SH-SY5Y (cell line): ENCODE data around the gene RBM19.

Experiments used
- GATA2 ChIP-seq: IDR thresholded peaks from 2 replicates; pipeline ENCODE4 v1.6.1; 2011; ENCODE audit warnings: mild to moderate bottlenecking, low read depth, low read length
- GATA3 ChIP-seq: IDR thresholded peaks from 2 replicates; pipeline ENCODE4 v1.6.1; 2011; ENCODE audit warnings: low read depth, mild to moderate bottlenecking, low read length, moderate library complexity

The RBM19 gene

DNA sequence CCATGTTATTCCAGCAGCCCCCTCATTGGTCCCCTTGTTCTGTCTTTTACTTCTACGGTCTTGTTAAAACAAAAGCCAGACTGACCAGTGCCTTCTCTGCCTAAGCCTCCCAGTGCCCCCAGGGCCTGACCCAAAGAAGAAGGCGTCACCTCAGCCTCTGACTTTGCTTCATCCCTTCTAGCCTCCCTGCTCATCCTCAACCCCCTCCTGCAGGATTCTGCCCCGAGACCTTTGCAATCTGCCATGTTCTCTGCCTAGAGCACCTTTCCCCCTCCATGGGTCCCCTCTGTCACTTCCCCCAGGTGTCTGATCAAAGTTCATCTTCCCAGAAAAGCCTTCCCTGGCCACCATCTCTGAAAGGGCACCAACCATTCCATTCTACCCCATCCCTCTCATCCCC lies 7.9 kb upstream of the RBM19 start:
- TF ChIP-seq GATA2 (no peak), GATA3 (no peak)

GRCh38 chr12:113973109-113973904 lies 7.2 kb upstream of the RBM19 start:
- TF ChIP-seq GATA3 = no peak
- no peak for TF ChIP-seq GATA2

- TF ChIP-seq GATA3 (no peak), GATA2 (no peak)
These were observed 5.3 kb upstream of the RBM19 start for GRCh38 chr12:113971392-113971791.

DNA sequence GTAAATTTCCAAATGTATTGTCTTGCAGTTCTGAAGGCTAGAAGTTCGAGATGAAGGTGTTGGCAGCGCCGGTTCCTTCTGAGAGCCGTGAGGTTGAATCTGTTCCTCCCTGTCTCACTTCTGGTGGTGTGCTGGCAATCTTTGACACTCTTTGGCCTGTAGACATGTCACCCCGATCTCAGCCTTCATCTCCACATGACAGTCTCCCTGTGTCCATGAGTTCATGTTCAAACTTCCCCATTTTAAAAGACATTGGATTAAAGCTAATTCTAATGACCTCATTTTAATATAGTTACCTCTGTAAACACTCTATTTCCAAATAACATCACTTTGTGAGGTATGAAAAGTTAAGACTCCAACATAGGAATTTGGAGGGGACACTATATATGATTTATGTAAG lies 4.1 kb upstream of the RBM19 start:
- TF ChIP-seq GATA2 (no peak), GATA3 (no peak)

DNA sequence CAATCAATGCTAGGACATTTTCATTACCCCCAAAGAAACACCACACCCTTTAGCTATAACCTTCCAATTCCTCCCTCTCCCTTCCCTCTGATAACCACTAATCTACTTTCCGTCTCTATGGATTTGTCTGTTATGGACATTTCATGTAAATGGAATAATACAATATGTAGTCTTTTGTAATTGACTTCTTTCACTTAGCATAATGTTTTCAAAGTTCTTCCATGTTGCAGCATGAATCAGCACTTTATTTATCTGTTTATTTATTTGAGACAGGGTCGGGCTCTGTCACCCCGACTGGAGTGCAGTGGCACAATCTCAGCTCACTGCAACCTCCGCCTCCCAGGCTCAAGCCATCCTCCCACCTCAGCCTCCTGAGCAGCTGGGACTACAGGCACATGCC lies 1.2 kb upstream of the RBM19 start:
- TF ChIP-seq GATA3 = no peak
- no peak for TF ChIP-seq GATA2

DNA sequence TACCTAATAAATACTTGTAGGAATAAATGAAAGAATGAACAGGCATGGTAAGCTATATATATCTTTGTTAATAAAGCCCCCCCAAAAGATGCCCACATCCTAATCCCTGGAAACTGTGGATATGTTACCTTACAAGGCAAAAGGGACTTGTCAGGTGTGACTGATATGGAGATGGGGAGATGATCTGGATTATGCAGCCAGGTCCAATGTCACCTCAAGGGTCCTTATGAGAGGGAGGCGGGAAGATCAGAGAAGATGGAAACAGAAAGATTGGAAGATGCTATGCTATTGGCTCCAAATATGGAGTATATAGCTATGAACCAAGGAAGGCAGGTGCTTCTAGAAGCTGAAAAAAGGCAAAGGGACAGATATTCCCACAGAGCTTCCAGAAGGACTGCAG lies 3.4 kb downstream of the RBM19 start:
- TF ChIP-seq GATA3 = no peak
- no peak for TF ChIP-seq GATA2

- TF ChIP-seq GATA3 = no peak
- TF ChIP-seq GATA2 = no peak
These were observed 4.0 kb downstream of the RBM19 start for GRCh38 chr12:113961921-113962710.

GRCh38 chr12:113960030-113960429 lies 6.1 kb downstream of the RBM19 start:
- TF ChIP-seq GATA2 (no peak), GATA3 (no peak)

DNA sequence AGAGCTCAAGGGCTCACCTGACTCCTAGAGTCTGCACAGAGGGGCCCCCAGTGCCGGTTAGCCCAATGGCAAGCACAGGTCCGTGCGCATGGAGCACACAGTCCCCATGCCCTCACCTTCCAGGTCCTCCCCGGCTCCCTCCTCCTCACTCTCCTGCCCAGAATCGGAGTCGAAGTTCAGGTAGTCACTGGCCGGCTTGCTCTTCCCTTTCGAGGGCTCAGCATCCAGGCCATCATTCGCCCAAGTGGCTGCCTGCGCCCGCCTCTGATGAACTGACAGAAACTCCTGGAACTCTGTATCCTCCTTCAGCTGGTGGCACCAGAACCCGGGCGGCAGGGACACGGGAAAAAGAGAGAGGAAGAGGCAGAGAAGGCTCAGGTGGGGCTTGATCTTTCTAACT lies 7.0 kb downstream of the RBM19 start:
- TF ChIP-seq GATA3 (no peak), GATA2 (no peak)

DNA sequence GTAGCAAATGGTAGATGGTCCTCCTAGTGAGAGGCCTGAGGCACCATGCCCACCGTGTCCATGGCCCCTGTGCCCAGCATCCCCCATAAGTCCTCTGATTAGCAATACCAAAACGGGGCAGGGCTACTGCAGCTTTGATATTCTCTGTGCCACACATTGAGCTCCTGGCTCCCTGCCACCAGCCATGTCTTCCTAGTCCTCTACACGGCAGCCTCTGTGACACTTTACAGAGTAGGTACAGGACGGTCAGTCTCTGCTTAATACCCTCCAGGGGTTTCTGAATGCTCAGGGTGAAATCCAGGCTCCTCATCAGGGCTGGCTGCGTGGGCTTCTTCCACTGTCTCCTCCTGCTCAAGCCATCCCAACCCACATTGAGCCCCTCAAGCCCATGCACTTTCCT lies 8.0 kb downstream of the RBM19 start:
- TF ChIP-seq GATA3 (no peak), GATA2 (no peak)

GRCh38 chr12:113957627-113958026 lies 8.5 kb downstream of the RBM19 start:
- TF ChIP-seq GATA2 (no peak), GATA3 (no peak)

GRCh38 chr12:113955109-113955970 lies 10.8 kb downstream of the RBM19 start:
- TF ChIP-seq GATA3 = no peak
- TF ChIP-seq GATA2 = no peak

GRCh38 chr12:113954547-113954946 lies 11.6 kb downstream of the RBM19 start:
- TF ChIP-seq GATA2 = no peak
- no peak for TF ChIP-seq GATA3

- no peak for TF ChIP-seq GATA3
These were observed 15.3 kb downstream of the RBM19 start for GRCh38 chr12:113950873-113951272.
